Stimulated activated CD4-positive, alpha-beta T cell treated with anti-CD3 and anti-CD28 coated beads, Interleukin-1b, Interleukin-23, amount 100 ng/mL, for 24 hours (primary cell): Measurements from ENCODE around the gene MZF1.
A peak's percentile ranks its signal among the peaks of the same experiment; 100 is the strongest.

ENCODE experiments used
- DNase-seq, 4 experiments: peaks; one replicate each; pipeline ENCODE4 v3.0.0-alpha.2; 2020; ENCODE audit warnings: low read depth in 4 of 4, low spot score in 1 of 4

MZF1 gene

GRCh38 chr19:58570770-58571574 lies 2.2 kb downstream of the MZF1 start:
- DNase-seq: no peak

- no peak for DNase-seq
Observed at GRCh38 chr19:58569943-58570670, 3.0 kb downstream of the MZF1 start.

- no peak for DNase-seq
Observed at GRCh38 chr19:58569191-58569942, 3.8 kb downstream of the MZF1 start.

- no peak for DNase-seq
Observed at GRCh38 chr19:58568453-58569130, 4.5 kb downstream of the MZF1 start.

GRCh38 chr19:58566989-58567388 lies 6.1 kb downstream of the MZF1 start:
- no peak for DNase-seq

GRCh38 chr19:58563823-58564222 lies 9.3 kb downstream of the MZF1 start:
- no peak for DNase-seq

GRCh38 chr19:58563034-58563573 lies 10.0 kb downstream of the MZF1 start:
- DNase-seq: no peak

GRCh38 chr19:58562122-58563033 lies 10.8 kb downstream of the MZF1 start:
- no peak for DNase-seq

GRCh38 chr19:58561373-58562121 lies 11.6 kb downstream of the MZF1 start:
- no peak for DNase-seq

GRCh38 chr19:58560921-58561320 lies 12.2 kb downstream of the MZF1 start:
- DNase-seq: no peak

GRCh38 chr19:58560007-58560887 lies 12.9 kb downstream of the MZF1 start:
- DNase-seq: no peak

GRCh38 chr19:58559275-58560006 lies 13.7 kb downstream of the MZF1 start:
- peak in 2 of 4 experiments; percentile 70 to 80 for DNase-seq

- DNase-seq: peak; percentile 91 to 100 (median 99)
Observed at GRCh38 chr19:58558623-58559274, 14.4 kb downstream of the MZF1 start.

GRCh38 chr19:58558066-58558622 lies 15.0 kb downstream of the MZF1 start, which contains the start of gene UBE2M:
Gene UBE2M (minus strand): TSS chr19:58558611. CDS start chr19:58558381, 230 bp downstream.
- no peak for DNase-seq

GRCh38 chr19:58557221-58558065 lies 15.7 kb downstream of the MZF1 start:
- DNase-seq: no peak
